Smooth muscle cell (in vitro differentiated cells): ENCODE data around the gene TMPRSS13. TPM values are rescaled to one million over a fixed set of nuclear protein-coding genes. Genes with fewer than 3 reads are reported as not detected.

Experiments used
- DNase-seq: peaks from one replicate; lab custom pipeline; 2025; ENCODE audit not compliant: unreplicated experiment; lab: John Stamatoyannopoulos, UW
- H2AFZ ChIP-seq: fragments of 200-600 bp; sonication (generic); 2 replicates; pipeline ENCODE4 v1.6.0; 2016; ENCODE audit warnings: antibody characterized with exemption, low read depth, mild to moderate bottlenecking
- H3F3A ChIP-seq: fragments of 200-600 bp; sonication (generic); 2 replicates; pipeline ENCODE4 v1.6.0; 2017; ENCODE audit warnings: antibody characterized with exemption, low read depth
- H3K27ac ChIP-seq: fragments of 200-600 bp; sonication (generic); 2 replicates; pipeline ENCODE4 v1.5.1; 2016; ENCODE audit warnings: low read depth, mild to moderate bottlenecking
- H3K27me3 ChIP-seq: fragments of 200-600 bp; sonication (generic); 2 replicates; pipeline ENCODE4 v1.6.1; 2016; ENCODE audit warnings: low read depth, mild to moderate bottlenecking
- H3K36me3 ChIP-seq: fragments of 200-600 bp; sonication (generic); 2 replicates; pipeline ENCODE4 v1.5.1; 2016; ENCODE audit warnings: low read depth
- H3K4me1 ChIP-seq: fragments of 200-600 bp; sonication (generic); 2 replicates; pipeline ENCODE4 v1.5.1; 2016; ENCODE audit warnings: low read depth
- H3K4me2 ChIP-seq: fragments of 200-600 bp; sonication (generic); 2 replicates; pipeline ENCODE4 v1.6.0; 2016; ENCODE audit warnings: mild to moderate bottlenecking
- H3K4me3 ChIP-seq: fragments of 200-600 bp; sonication (generic); 2 replicates; pipeline ENCODE4 v1.5.1; 2016; ENCODE audit warnings: mild to moderate bottlenecking
- H3K79me2 ChIP-seq: fragments of 200-600 bp; sonication (generic); 2 replicates; pipeline ENCODE4 v1.6.0; 2016; ENCODE audit warnings: low read depth, mild to moderate bottlenecking
- H3K9ac ChIP-seq: fragments of 200-600 bp; sonication (generic); 2 replicates; pipeline ENCODE4 v1.6.0; 2016; ENCODE audit warnings: low read depth
- H3K9me3 ChIP-seq: fragments of 200-600 bp; sonication (generic); replicated peaks from 2 replicates; pipeline ENCODE4 v1.5.1; 2016; ENCODE audit warnings: low read depth
- H4K20me1 ChIP-seq: fragments of 200-600 bp; sonication (generic); 2 replicates; pipeline ENCODE4 v1.6.0; 2016; ENCODE audit warnings: low read depth
- WGBS: methylation state at CpG from one replicate; pipeline ENCODE4 v1.1.7; 2016; ENCODE audit warnings: low lambda C conversion rate; 5-methylcytosine and 5-hydroxymethylcytosine counted together
- polyA plus RNA-seq: library from polyadenylated mRNA; unstranded; fragments of >200 nt; fragmentation: Nextera tagmentation; extraction: Ambion mirVana; gene quantifications from 2 replicates; pipeline ENCODE4 v1.2.1, GENCODE V29; 2016
- total RNA-seq: library from RNA; depleted of rRNA; stranded (reverse); fragments of >200 nt; gene quantifications from 2 replicates; pipeline ENCODE4 v1.2.3, GENCODE V29; 2014
- TF ChIP-seq, protein P1 (sequence below): fragments of 200-600 bp; sonication (generic); IDR thresholded peaks from 2 replicates; pipeline ENCODE4 v1.5.1; 2017; ENCODE audit warnings: borderline replicate concordance, mild to moderate bottlenecking, antibody characterized with exemption; ENCODE audit not compliant: insufficient read depth, poor library complexity, severe bottlenecking

The TMPRSS13 gene
- total and polyA plus RNA-seq, 2 experiments from 2014 or later, result 0.73 to 1.3 TPM

GRCh38 chr11:117872975-117873827 is 56.0 kb downstream of the TMPRSS13 start:
- Histone ChIP-seq H3K4me3 (no peak overlapping the region), H2AFZ (no peak overlapping the region), H4K20me1 (peaks cover 22% of the 10 kb centered on the region), H3K4me1 (peaks cover 34% of the 10 kb centered on the region), H3K27ac (no peak overlapping the region), H3K9me3 (no peaks in the 10 kb centered on the region), H3K36me3 (no peaks in the 10 kb centered on the region), H3F3A (no peaks in the 10 kb centered on the region), H3K9ac (no peak overlapping the region), H3K4me2 (no peak overlapping the region), H3K79me2 (peaks cover 3% of the 10 kb centered on the region), H3K27me3 (no peaks in the 10 kb centered on the region)
- TF ChIP-seq, protein P1, sequence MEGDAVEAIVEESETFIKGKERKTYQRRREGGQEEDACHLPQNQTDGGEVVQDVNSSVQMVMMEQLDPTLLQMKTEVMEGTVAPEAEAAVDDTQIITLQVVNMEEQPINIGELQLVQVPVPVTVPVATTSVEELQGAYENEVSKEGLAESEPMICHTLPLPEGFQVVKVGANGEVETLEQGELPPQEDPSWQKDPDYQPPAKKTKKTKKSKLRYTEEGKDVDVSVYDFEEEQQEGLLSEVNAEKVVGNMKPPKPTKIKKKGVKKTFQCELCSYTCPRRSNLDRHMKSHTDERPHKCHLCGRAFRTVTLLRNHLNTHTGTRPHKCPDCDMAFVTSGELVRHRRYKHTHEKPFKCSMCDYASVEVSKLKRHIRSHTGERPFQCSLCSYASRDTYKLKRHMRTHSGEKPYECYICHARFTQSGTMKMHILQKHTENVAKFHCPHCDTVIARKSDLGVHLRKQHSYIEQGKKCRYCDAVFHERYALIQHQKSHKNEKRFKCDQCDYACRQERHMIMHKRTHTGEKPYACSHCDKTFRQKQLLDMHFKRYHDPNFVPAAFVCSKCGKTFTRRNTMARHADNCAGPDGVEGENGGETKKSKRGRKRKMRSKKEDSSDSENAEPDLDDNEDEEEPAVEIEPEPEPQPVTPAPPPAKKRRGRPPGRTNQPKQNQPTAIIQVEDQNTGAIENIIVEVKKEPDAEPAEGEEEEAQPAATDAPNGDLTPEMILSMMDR, result no peak
- 96% methylated on average over 15 of the region's 15 CpGs for WGBS
- DNase-seq, result no peak

DNA sequence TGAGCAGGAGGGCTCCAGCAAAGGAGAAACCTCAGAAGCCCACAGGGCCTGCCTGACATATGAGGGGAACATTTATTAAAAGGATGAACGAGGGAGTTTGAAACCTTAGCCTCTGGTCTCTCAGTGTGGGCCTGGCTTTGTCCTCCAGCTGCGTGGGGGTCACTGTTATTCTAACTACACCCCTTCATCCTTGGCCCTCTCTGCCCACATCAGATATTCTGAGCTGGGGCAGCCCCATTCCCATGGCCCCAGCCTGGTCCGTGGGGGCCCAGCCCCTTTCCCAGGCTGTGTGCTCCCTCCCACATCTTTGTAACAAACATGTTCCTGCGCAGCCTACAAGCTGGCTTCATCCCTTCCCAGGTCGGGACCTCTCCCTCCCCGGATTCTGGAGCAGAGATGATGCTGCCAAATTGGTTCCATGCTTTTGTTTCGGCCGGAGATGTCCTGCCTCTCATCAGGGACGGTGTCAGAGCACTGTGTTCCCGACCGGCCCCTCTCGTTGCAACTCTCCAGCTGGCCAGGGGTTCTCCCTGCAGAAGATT is 56.7 kb downstream of the TMPRSS13 start:
- no peak for DNase-seq
- H3K79me2 ChIP-seq, result peaks cover 6% of the 10 kb centered on the region
- H3K9ac ChIP-seq, result no peak overlapping the region
- no peak overlapping the region for H3K27ac ChIP-seq
- TF ChIP-seq, protein P1, result no peak
- H4K20me1 ChIP-seq, result peaks cover 24% of the 10 kb centered on the region
- no peaks in the 10 kb centered on the region for H3K36me3 ChIP-seq
- H2AFZ ChIP-seq, result no peak overlapping the region
- H3K27me3 ChIP-seq, result no peaks in the 10 kb centered on the region
- WGBS, result 88% methylated on average over 12 of the region's 12 CpGs
- no peak overlapping the region for H3K4me2 ChIP-seq
- H3K4me1 ChIP-seq, result peaks cover 34% of the 10 kb centered on the region
- no peaks in the 10 kb centered on the region for H3F3A ChIP-seq
- H3K9me3 ChIP-seq, result no peaks in the 10 kb centered on the region
- H3K4me3 ChIP-seq, result no peak overlapping the region

DNA sequence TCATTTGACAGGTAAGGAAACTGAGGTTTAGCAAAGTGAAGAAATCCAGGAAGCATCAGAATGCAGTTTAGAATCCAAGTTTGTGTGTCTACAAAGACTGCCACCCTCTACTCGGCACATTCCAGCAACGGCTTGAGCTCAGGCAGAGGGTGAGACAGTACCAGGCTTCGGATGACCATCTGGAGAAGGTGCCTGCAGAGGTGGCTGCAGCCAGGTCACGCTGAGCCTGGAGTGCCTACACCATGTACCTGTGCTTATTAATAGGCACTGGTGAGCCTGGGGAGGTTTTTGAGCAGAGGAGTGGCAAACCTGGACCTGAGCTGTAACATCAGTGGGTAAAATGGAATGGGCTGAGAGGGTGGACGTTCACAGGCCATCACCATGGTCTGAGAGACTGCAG is 57.4 kb downstream of the TMPRSS13 start:
- H3K27me3 ChIP-seq, result no peaks in the 10 kb centered on the region
- peaks cover 34% of the 10 kb centered on the region for H3K4me1 ChIP-seq
- no peaks in the 10 kb centered on the region for H3F3A ChIP-seq
- H3K27ac ChIP-seq, result no peak overlapping the region
- TF ChIP-seq, protein P1, result no peak
- H3K9me3 ChIP-seq, result no peaks in the 10 kb centered on the region
- DNase-seq, result no peak
- H2AFZ ChIP-seq, result no peak overlapping the region
- H3K36me3 ChIP-seq, result no peaks in the 10 kb centered on the region
- WGBS, result 92% methylated on average over 5 of the region's 5 CpGs
- H3K4me2 ChIP-seq, result no peak overlapping the region
- H3K9ac ChIP-seq, result no peak overlapping the region
- no peak overlapping the region for H3K4me3 ChIP-seq
- peaks cover 6% of the 10 kb centered on the region for H3K79me2 ChIP-seq
- H4K20me1 ChIP-seq, result peaks cover 24% of the 10 kb centered on the region
